GM19240 (cell line): ENCODE results near the gene ARHGAP6.
A peak's percentile ranks its signal among the peaks of the same experiment; 100 is the strongest.

Experiments used
- DNase-seq: peaks from one replicate; pipeline ENCODE4 v3.0.0; 2011; ENCODE audit warnings: low spot score; ENCODE audit not compliant: insufficient read length

ARHGAP6 gene

DNA sequence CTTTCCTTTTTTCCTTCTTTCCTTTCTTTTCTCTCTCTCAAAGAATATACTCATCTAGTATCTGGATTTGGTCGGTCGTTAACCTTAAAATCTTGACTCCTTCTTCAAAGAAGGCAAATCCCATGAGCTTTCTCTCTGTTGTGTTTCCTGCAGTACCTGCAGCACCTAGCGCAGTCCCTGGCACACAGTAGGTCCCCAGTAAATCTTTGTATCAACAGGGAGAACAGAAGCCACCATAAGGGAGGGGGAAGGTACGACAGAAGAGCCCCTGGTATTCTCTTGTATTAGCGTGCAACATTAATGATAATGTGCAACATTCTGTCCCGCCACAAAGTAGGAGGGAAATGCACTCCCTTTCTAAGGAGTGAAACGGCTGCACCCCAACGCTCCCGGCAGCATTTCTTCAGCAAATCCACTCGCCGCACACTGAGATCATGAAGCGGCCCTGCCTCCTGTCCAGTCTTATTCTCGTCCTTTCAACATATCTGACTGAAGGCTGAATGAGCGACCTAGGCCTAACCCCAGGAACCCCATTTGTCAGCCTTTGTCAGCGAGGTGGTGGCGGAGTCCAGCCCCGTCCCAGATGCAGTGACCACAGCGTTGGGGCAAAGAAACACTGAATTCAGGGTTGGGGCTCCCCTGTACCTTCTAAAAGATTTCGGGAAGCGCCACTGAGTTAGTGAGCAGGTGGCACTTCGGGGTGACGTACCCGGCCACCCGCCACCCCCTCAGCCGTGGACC is 238.8 kb downstream of the ARHGAP6 start:
- DNase-seq, result no peak

- no peak for DNase-seq
These were observed 240.6 kb downstream of the ARHGAP6 start for GRCh38 chrX:11424903-11425674.

GRCh38 chrX:11423949-11424348 is 241.8 kb downstream of the ARHGAP6 start:
- no peak for DNase-seq

- DNase-seq, result peak; percentile 5
These were observed 242.3 kb downstream of the ARHGAP6 start for GRCh38 chrX:11423362-11423818.

DNA sequence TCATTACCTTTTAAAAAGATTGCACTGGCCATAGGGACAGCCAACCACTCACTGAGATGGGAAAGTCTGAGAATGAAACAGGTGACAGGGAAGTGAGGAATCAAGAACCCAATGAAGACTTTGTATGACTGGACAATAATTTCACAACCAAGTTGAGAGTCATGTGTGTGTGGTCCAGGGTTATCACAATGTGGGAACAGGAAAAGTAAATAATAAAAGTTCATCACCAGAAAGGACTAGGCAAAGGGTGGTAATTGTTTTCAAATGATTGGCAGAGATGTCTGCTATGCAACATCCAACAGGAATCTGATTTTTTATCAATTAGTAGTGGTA is 243.2 kb downstream of the ARHGAP6 start:
- no peak for DNase-seq

GRCh38 chrX:11421805-11422524 is 243.8 kb downstream of the ARHGAP6 start:
- no peak for DNase-seq

- DNase-seq, result no peak
These were observed 244.9 kb downstream of the ARHGAP6 start for GRCh38 chrX:11420851-11421250.

DNA sequence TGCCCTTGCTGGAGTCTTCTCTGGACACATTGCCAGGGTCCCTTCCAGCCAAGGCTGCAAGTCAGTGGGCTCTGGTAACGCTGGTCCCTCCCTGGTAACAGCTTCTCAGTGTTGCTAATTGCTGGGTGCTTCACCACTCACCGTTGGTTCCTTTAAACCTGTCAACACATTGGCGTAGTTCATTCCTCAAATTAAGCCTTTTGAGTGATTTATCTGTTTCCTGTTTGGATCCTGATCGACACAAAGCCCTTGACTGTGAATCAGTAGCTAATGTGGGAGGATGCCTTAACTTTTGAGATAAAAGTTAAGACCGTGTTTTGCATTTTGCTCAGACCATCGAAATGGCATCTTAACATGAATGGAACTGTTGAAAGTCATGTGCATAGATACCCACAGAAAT is 246.6 kb downstream of the ARHGAP6 start:
- no peak for DNase-seq

DNA sequence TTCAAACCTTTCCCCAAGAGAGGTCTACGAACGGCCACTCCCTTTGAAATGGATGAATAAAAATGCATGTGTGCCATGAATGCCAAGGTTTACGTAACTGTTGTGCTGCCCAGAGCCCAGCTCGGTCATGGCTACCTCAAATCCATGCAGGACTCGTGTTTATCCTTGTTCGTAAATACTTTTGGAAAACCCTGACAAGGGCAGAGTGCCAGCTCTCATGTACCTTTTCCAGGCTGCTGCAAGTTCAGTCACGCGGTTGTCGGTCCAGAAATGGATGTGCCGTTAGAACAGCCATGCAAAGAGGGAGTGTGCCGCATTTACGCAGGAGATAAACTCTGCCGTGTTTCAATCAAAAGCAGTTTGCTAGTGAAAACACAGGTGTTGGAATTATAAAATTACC is 249.1 kb downstream of the ARHGAP6 start:
- DNase-seq, result no peak

GRCh38 chrX:11414091-11414490 is 251.6 kb downstream of the ARHGAP6 start:
- no peak for DNase-seq

GRCh38 chrX:11412715-11413623 is 252.8 kb downstream of the ARHGAP6 start:
- DNase-seq, result no peak

GRCh38 chrX:11409957-11410356 is 255.8 kb downstream of the ARHGAP6 start:
- DNase-seq, result no peak

- DNase-seq, result no peak
These were observed 256.9 kb downstream of the ARHGAP6 start for GRCh38 chrX:11408783-11409182.

- DNase-seq, result no peak
These were observed 257.7 kb downstream of the ARHGAP6 start for GRCh38 chrX:11408109-11408405.

- no peak for DNase-seq
These were observed 258.2 kb downstream of the ARHGAP6 start for GRCh38 chrX:11407331-11408108.

DNA sequence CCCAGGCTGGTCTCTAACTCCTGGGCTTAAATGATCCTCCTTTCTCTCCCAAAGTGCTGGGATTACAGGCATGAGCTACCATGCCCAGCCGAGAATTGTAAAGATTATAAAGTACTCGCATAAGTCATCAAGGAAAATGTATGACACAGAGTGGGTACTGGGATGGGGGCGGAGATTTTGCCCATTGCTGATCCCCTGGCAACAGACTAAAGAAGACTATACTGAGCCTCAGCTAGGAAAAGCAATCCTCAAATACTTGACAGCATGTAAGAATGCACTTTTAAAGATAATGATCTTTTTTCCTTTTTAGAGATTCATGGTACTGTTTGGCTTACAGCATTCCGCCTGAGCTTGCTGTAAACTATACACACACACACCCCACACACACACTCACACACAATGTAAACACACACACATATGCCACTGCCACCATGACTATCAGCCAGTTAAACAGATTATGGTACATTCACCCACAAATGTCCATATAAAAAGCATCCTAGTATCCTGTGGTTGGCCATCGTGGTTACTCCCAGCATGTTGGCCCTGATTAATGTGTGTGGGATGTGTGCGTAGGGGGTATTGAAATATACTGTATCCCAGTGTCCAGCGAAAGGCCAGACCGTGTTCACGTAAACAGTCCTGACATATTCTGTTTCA is 259.5 kb downstream of the ARHGAP6 start:
- no peak for DNase-seq

- no peak for DNase-seq
These were observed 262.1 kb downstream of the ARHGAP6 start for GRCh38 chrX:11403631-11404030.

DNA sequence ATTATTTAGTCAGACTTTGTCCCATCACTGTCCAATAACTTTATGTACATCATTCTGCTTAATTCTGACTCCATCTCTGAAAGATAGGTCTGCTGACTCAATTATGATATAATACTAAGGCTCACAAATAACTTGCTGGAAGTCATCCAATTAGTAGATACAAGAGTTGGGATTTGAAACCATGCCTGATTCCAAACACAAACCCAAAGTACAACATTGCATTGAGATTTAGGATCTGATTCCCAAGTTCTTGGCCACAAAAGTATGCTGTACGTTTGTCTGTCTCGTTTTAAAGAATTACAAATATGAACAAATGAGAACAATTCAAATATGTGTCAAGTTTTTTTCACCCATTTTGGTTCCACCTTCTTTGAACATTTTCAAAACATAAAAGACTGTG is 263.8 kb downstream of the ARHGAP6 start:
- DNase-seq, result no peak

DNA sequence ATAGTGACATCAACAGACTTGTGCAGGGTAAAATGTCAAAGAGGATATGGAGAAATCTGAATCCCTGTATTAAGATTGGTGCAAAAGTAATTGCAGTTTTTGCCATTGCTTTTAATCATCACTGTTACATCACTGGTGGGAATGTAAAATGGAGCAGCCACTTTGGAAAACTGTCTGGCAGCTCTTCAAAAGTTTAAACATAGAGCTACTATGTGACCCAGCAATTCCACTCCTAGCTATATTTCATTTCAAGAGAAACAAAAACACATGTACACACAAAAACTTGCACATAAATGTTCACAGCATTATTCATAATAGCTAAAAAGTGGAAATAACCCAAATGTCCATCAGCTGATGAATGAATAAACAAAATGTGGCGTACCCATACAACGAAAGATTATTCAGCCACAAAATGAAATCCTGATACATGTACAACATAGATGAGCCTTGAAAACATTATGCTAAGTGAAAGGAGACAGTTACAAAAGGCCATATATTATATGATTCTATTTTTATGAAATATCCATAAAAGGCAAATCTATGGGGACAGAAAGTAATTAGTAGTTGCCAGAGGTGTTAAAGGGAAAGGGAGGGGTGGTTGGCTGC is 266.1 kb downstream of the ARHGAP6 start:
- no peak for DNase-seq

DNA sequence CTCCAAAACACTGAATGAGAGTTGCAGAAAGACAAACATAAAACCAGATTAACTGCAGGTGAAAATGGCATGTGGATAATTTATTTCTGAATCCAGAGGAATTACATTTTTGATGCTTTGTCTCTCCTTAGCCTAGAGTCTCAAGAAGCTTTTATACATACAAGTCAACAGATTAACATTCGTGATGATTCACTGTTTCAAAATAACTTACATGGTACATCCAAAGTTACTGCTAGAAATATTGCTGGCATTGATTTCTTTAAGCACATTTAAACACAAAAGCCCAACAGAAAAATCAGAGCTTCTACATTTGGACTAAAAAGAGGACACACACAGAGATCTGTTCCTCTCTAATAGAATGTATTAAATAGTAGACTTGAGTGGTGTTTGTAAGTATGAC is 266.9 kb downstream of the ARHGAP6 start:
- no peak for DNase-seq
